GM19438 (cell line): Measurements from ENCODE around the gene CHD9.
"Not testable (repeated sequence)": the region's sequence is repeated elsewhere in the genome, so short reads cannot be mapped to it uniquely, and the experiment has no call there.

Experiments used
- ATAC-seq: cut with Tn5 transposase; IDR thresholded peaks from one replicate; pipeline ENCODE4 v1.9.1; 2021; ENCODE audit warnings: low read depth; ENCODE audit not compliant: unreplicated experiment

Gene CHD9

GRCh38 chr16:53054670-53055485 lies at the start of gene CHD9:
Gene CHD9 (plus strand): TSS chr16:53054991. CDS start chr16:53156090, 101,099 bp downstream.
- ATAC-seq: peak; percentile 81

- no peak for ATAC-seq
Observed at GRCh38 chr16:53007095-53007494, 47.7 kb upstream of the CHD9 start.

GRCh38 chr16:53014287-53014686 lies 40.5 kb upstream of the CHD9 start:
- no peak for ATAC-seq

- no peak for ATAC-seq
Observed at GRCh38 chr16:53018834-53019416, 35.9 kb upstream of the CHD9 start.

GRCh38 chr16:53022374-53022773 lies 32.4 kb upstream of the CHD9 start:
- no peak for ATAC-seq

- no peak for ATAC-seq
Observed at GRCh38 chr16:53024045-53024444, 30.7 kb upstream of the CHD9 start.

- no peak for ATAC-seq
Observed at GRCh38 chr16:53029971-53030370, 24.8 kb upstream of the CHD9 start.

- no peak for ATAC-seq
Observed at GRCh38 chr16:53031323-53031942, 23.4 kb upstream of the CHD9 start.

- ATAC-seq: no peak
Observed at GRCh38 chr16:53034306-53034705, 20.5 kb upstream of the CHD9 start.

GRCh38 chr16:53035176-53035942 lies 19.4 kb upstream of the CHD9 start:
- ATAC-seq: no peak

GRCh38 chr16:53036066-53036465 lies 18.7 kb upstream of the CHD9 start:
- ATAC-seq: no peak

- not testable (repeated sequence) for ATAC-seq
Observed at GRCh38 chr16:53036711-53037110, 18.1 kb upstream of the CHD9 start.

GRCh38 chr16:53040788-53041187 lies 14.0 kb upstream of the CHD9 start:
- ATAC-seq: no peak

GRCh38 chr16:53041320-53042051 lies 13.3 kb upstream of the CHD9 start:
- no peak for ATAC-seq

- no peak for ATAC-seq
Observed at GRCh38 chr16:53042235-53042701, 12.5 kb upstream of the CHD9 start.

GRCh38 chr16:53043428-53043831 lies 11.4 kb upstream of the CHD9 start:
- no peak for ATAC-seq

GRCh38 chr16:53043986-53044601 lies 10.7 kb upstream of the CHD9 start:
- ATAC-seq: no peak

- no peak for ATAC-seq
Observed at GRCh38 chr16:53045341-53046220, 9.2 kb upstream of the CHD9 start.

GRCh38 chr16:53047515-53047914 lies 7.3 kb upstream of the CHD9 start:
- ATAC-seq: not testable (repeated sequence)
